ENCODE measurements around the gene ZNF428. TPM values are rescaled to one million over a fixed set of nuclear protein-coding genes. Genes with fewer than 3 reads are reported as not detected.
A peak's percentile ranks its signal among the peaks of the same experiment; 100 is the strongest.

ZNF428 gene
- total and polyA plus RNA-seq, 4 donors = 27.9 to 95.3 (median 46.2) TPM

- Histone ChIP-seq H3K9me3 (ENCODE audit: control insufficient read depth in 4 of 4, insufficient read depth in 3 of 4, low read length in 3 of 4) (no peaks in the 10 kb centered on the region), H3K9ac (ENCODE audit: insufficient read depth in 1 of 2, low read length in 2 of 2) (no peak overlapping the region), H3K4me1 (ENCODE audit: control insufficient read depth in 5 of 5, insufficient read depth in 5 of 5, low read length in 5 of 5) (peaks cover 0 to 10% (median 5%) of the 10 kb centered on the region in 5 donors), H3K36me3 (ENCODE audit: control insufficient read depth in 4 of 4, insufficient read depth in 4 of 4, low read length in 4 of 4) (no peaks in the 10 kb centered on the region), H3K27me3 (ENCODE audit: control insufficient read depth in 3 of 3, insufficient read depth in 3 of 3, low read length in 2 of 3) (peaks cover 0 to 29% (median 28%) of the 10 kb centered on the region in 3 donors), H3K4me3 (peak overlapping the region; percentile 55), H3K27ac (ENCODE audit: low read depth in 1 of 2, low read length in 1 of 2) (no peak overlapping the region)
- no peak for DNase-seq
- ATAC-seq (ENCODE audit: insufficient read depth, low FRiP score) = no peak
- 6 to 14% methylated on average over 3 to 9 of the region's 9 CpGs for WGBS, 2 donors
- TF ChIP-seq CTCF (IDR thresholded peaks at IDR 0.05; ENCODE audit: control extremely low read depth, extremely low read depth) = no peak
These were observed 21.0 kb upstream of the ZNF428 start for GRCh38 chr19:43640424-43640757.

- no peaks in the 10 kb centered on the region for H3K36me3 ChIP-seq (ENCODE audit: control insufficient read depth in 4 of 4, insufficient read depth in 4 of 4, low read length in 4 of 4)
- H3K27ac ChIP-seq (ENCODE audit: low read depth in 1 of 2, low read length in 1 of 2) = no peak within 1 kb of the TSS
- peak within 1 kb of the TSS in 1 of 2 donors; percentile 30 for H3K9ac ChIP-seq (ENCODE audit: insufficient read depth in 1 of 2, low read length in 2 of 2)
- peaks cover 0 to 29% (median 28%) of the 10 kb centered on the region in 3 donors for H3K27me3 ChIP-seq (ENCODE audit: control insufficient read depth in 3 of 3, insufficient read depth in 3 of 3, low read length in 2 of 3)
- ATAC-seq (ENCODE audit: insufficient read depth, low FRiP score) (peak; percentile 62), DNase-seq (peak in 1 of 3 donors; percentile 24)
- H3K4me3 ChIP-seq = peak within 1 kb of the TSS; percentile 55
- TF ChIP-seq CTCF (IDR thresholded peaks at IDR 0.05; ENCODE audit: control extremely low read depth, extremely low read depth) = no peak
- peaks cover 0 to 11% (median 10%) of the 10 kb centered on the region in 5 donors for H3K4me1 ChIP-seq (ENCODE audit: control insufficient read depth in 5 of 5, insufficient read depth in 5 of 5, low read length in 5 of 5)
- 1 to 2% methylated on average over 45 to 110 of the region's 110 CpGs for WGBS, 2 donors
- no peaks in the 10 kb centered on the region for H3K9me3 ChIP-seq (ENCODE audit: control insufficient read depth in 4 of 4, insufficient read depth in 3 of 4, low read length in 3 of 4)
These were observed 20.3 kb upstream of the ZNF428 start, which contains the start of gene CADM4 for GRCh38 chr19:43639519-43640423. Gene CADM4 (minus strand): TSS chr19:43639850. CDS start chr19:43639790, 60 bp downstream.

GRCh38 chr19:43638995-43639518 lies 19.6 kb upstream of the ZNF428 start:
- H3K9me3 ChIP-seq (ENCODE audit: control insufficient read depth in 4 of 4, insufficient read depth in 3 of 4, low read length in 3 of 4) = no peaks in the 10 kb centered on the region
- H3K9ac ChIP-seq (ENCODE audit: insufficient read depth in 1 of 2, low read length in 2 of 2) = peak overlapping the region in 1 of 2 donors; percentile 30
- H3K27ac ChIP-seq (ENCODE audit: low read depth in 1 of 2, low read length in 1 of 2) = no peak overlapping the region
- peaks cover 0 to 15% (median 10%) of the 10 kb centered on the region in 5 donors for H3K4me1 ChIP-seq (ENCODE audit: control insufficient read depth in 5 of 5, insufficient read depth in 5 of 5, low read length in 5 of 5)
- TF ChIP-seq CTCF (IDR thresholded peaks at IDR 0.05; ENCODE audit: control extremely low read depth, extremely low read depth) = no peak
- ATAC-seq (ENCODE audit: insufficient read depth, low FRiP score) = no peak
- WGBS, 2 donors = 13 to 14% methylated on average over 16 to 18 of the region's 18 CpGs
- H3K27me3 ChIP-seq (ENCODE audit: control insufficient read depth in 3 of 3, insufficient read depth in 3 of 3, low read length in 2 of 3) = peaks cover 0 to 29% (median 28%) of the 10 kb centered on the region in 3 donors
- H3K4me3 ChIP-seq = peak overlapping the region; percentile 10
- DNase-seq = no peak
- H3K36me3 ChIP-seq (ENCODE audit: control insufficient read depth in 4 of 4, insufficient read depth in 4 of 4, low read length in 4 of 4) = no peaks in the 10 kb centered on the region

Data from lung (tissue), 12 donors.